NB4 (cell line): Measurements from ENCODE around the gene MYLK4.

ENCODE experiments used
- POLR2A ChIP-seq: IDR thresholded peaks from 2 replicates; pipeline ENCODE4 v1.6.1; 2011; ENCODE audit warnings: mild to moderate bottlenecking; ENCODE audit not compliant: insufficient read length; ENCODE audit errors: extremely low read depth
- TF ChIP-seq, protein P1 (sequence below): IDR thresholded peaks from one replicate; pipeline ENCODE4 v1.5.1; 2012; ENCODE audit warnings: low read depth, low read length
- TF ChIP-seq, protein P2 (sequence below): IDR thresholded peaks from 2 replicates; pipeline ENCODE4 v1.6.1; 2011; ENCODE audit warnings: low read depth, low read length

DNA sequence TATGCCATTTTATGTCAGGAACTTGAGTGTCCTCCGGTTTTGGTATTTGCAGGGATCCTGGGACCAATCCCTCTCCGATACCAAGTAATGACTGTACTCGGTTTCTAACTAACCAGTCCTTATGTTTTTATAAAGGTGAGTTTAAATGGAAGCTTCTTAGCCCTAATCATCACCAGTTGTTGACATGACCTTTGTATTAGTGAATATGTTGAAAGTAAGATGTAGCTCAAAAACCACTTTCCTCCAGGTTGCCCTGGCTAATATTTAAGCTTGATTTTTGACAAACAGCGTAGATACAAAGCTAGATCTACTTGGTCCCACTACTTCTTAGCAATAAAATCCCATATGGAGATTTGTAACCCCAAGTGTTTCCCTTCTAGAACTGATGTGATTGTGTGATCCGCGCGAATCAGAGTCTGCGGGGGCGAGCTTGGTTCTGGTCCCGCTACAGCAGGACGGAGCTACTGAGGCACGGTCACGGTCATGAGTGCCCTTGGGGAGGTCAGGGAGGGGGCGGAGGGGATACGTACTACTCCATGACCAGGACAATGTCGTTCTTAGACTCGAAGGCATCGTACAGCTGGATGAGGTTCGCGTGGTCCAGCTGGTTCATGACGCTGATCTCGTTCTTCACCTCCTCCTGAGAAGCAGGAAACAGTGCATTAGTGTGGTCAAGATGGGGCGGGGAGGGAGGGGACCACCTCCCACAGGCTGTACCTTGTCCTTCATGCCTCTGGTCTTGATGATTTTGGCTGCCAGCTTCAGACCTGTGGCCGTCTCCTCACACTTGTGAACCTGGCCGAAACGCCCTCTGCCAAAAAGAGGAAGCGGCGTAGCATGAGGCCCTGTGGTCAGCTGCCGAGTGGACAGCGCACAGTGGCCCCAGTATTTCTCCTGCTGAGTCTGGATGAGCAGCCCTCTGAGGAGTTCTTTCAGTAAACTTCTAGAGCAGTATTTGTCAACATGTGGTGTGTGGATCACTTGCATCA is 65.7 kb downstream of the MYLK4 start:
- TF ChIP-seq, protein P1, sequence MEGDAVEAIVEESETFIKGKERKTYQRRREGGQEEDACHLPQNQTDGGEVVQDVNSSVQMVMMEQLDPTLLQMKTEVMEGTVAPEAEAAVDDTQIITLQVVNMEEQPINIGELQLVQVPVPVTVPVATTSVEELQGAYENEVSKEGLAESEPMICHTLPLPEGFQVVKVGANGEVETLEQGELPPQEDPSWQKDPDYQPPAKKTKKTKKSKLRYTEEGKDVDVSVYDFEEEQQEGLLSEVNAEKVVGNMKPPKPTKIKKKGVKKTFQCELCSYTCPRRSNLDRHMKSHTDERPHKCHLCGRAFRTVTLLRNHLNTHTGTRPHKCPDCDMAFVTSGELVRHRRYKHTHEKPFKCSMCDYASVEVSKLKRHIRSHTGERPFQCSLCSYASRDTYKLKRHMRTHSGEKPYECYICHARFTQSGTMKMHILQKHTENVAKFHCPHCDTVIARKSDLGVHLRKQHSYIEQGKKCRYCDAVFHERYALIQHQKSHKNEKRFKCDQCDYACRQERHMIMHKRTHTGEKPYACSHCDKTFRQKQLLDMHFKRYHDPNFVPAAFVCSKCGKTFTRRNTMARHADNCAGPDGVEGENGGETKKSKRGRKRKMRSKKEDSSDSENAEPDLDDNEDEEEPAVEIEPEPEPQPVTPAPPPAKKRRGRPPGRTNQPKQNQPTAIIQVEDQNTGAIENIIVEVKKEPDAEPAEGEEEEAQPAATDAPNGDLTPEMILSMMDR, result no peak
- no peak for TF ChIP-seq POLR2A
- TF ChIP-seq, protein P2, sequence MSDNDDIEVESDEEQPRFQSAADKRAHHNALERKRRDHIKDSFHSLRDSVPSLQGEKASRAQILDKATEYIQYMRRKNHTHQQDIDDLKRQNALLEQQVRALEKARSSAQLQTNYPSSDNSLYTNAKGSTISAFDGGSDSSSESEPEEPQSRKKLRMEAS, result no peak
